Measurements from ENCODE around the gene MAP2K7.
A peak's percentile ranks its signal among the peaks of the same experiment; 100 is the strongest.

The MAP2K7 gene

GRCh38 chr19:7934766-7935165 is 31.1 kb downstream of the MAP2K7 start:
- H3K4me2 ChIP-seq (ENCODE audit: low read depth, low read length, poor library complexity, severe bottlenecking): no peak overlapping the region
- no peaks in the 10 kb centered on the region for H3K79me2 ChIP-seq (ENCODE audit: insufficient read depth, low read length)
- no peak overlapping the region for H3K9ac ChIP-seq (ENCODE audit: low read depth, low read length, poor library complexity, severe bottlenecking)
- H3F3A ChIP-seq (ENCODE audit: low read depth): no peaks in the 10 kb centered on the region
- no peaks in the 10 kb centered on the region for H3K27me3 ChIP-seq (ENCODE audit: insufficient read depth, low read length, poor library complexity, severe bottlenecking)
- H3K9me2 ChIP-seq (replicated peaks; ENCODE audit: low read depth, low read length): no peaks in the 10 kb centered on the region
- no peaks in the 10 kb centered on the region for H4K20me1 ChIP-seq (ENCODE audit: insufficient read depth, low read length, poor library complexity, severe bottlenecking)
- no peaks in the 10 kb centered on the region for H3K9me3 ChIP-seq (ENCODE audit: insufficient read depth, low read depth, low read length)
- H2AFZ ChIP-seq (ENCODE audit: low read length): no peak overlapping the region
- H3K4me3 ChIP-seq (ENCODE audit: low read length, poor library complexity, severe bottlenecking): no peak overlapping the region
- H3K4me1 ChIP-seq (ENCODE audit: insufficient read depth, low read length, poor library complexity, severe bottlenecking): no peaks in the 10 kb centered on the region
- TF ChIP-seq EZH2phosphoT487 (IDR thresholded peaks at IDR 0.05; ENCODE audit: borderline replicate concordance): no peak
- no peak for TF ChIP-seq CTCF (conservative IDR thresholded peaks at IDR 0.05; ENCODE audit: low read length)
- H3K36me3 ChIP-seq (ENCODE audit: insufficient read depth, low read length): peaks cover 48% of the 10 kb centered on the region; the same call in 1 of the 2 replicates

GRCh38 chr19:7940841-7941240 is 37.2 kb downstream of the MAP2K7 start:
- no peaks in the 10 kb centered on the region for H3F3A ChIP-seq (ENCODE audit: low read depth)
- TF ChIP-seq CTCF (conservative IDR thresholded peaks at IDR 0.05; ENCODE audit: low read length): no peak
- H3K9me2 ChIP-seq (replicated peaks; ENCODE audit: low read depth, low read length): no peaks in the 10 kb centered on the region
- no peak overlapping the region for H2AFZ ChIP-seq (ENCODE audit: low read length)
- H3K4me1 ChIP-seq (ENCODE audit: insufficient read depth, low read length, poor library complexity, severe bottlenecking): peaks cover 6% of the 10 kb centered on the region
- no peaks in the 10 kb centered on the region for H3K27me3 ChIP-seq (ENCODE audit: insufficient read depth, low read length, poor library complexity, severe bottlenecking)
- no peak overlapping the region for H3K4me2 ChIP-seq (ENCODE audit: low read depth, low read length, poor library complexity, severe bottlenecking)
- peaks cover 15% of the 10 kb centered on the region; the same call in 1 of the 2 replicates for H3K36me3 ChIP-seq (ENCODE audit: insufficient read depth, low read length)
- H3K79me2 ChIP-seq (ENCODE audit: insufficient read depth, low read length): peaks cover 31% of the 10 kb centered on the region
- no peak overlapping the region for H3K4me3 ChIP-seq (ENCODE audit: low read length, poor library complexity, severe bottlenecking)
- H3K9me3 ChIP-seq (ENCODE audit: insufficient read depth, low read depth, low read length): no peaks in the 10 kb centered on the region
- H3K9ac ChIP-seq (ENCODE audit: low read depth, low read length, poor library complexity, severe bottlenecking): no peak overlapping the region
- no peaks in the 10 kb centered on the region for H4K20me1 ChIP-seq (ENCODE audit: insufficient read depth, low read length, poor library complexity, severe bottlenecking)

- peak overlapping the region; percentile 80 for H3K4me3 ChIP-seq (ENCODE audit: low read length, poor library complexity, severe bottlenecking)
- H3K27me3 ChIP-seq (ENCODE audit: insufficient read depth, low read length, poor library complexity, severe bottlenecking): no peaks in the 10 kb centered on the region
- peaks cover 31% of the 10 kb centered on the region for H3K79me2 ChIP-seq (ENCODE audit: insufficient read depth, low read length)
- H3K9me3 ChIP-seq (ENCODE audit: insufficient read depth, low read depth, low read length): no peaks in the 10 kb centered on the region
- no peak overlapping the region for H2AFZ ChIP-seq (ENCODE audit: low read length)
- peak overlapping the region; percentile 65 for H3K4me2 ChIP-seq (ENCODE audit: low read depth, low read length, poor library complexity, severe bottlenecking)
- peaks cover 6% of the 10 kb centered on the region for H3K4me1 ChIP-seq (ENCODE audit: insufficient read depth, low read length, poor library complexity, severe bottlenecking)
- H3F3A ChIP-seq (ENCODE audit: low read depth): no peaks in the 10 kb centered on the region
- no peak for TF ChIP-seq EZH2phosphoT487 (IDR thresholded peaks at IDR 0.05; ENCODE audit: borderline replicate concordance)
- TF ChIP-seq CTCF (conservative IDR thresholded peaks at IDR 0.05; ENCODE audit: low read length): no peak
- H3K9me2 ChIP-seq (replicated peaks; ENCODE audit: low read depth, low read length): no peaks in the 10 kb centered on the region
- H4K20me1 ChIP-seq (ENCODE audit: insufficient read depth, low read length, poor library complexity, severe bottlenecking): no peaks in the 10 kb centered on the region
- peak overlapping the region; percentile 90 for H3K9ac ChIP-seq (ENCODE audit: low read depth, low read length, poor library complexity, severe bottlenecking)
- H3K36me3 ChIP-seq (ENCODE audit: insufficient read depth, low read length): peaks cover 12% of the 10 kb centered on the region; the same call in 1 of the 2 replicates
Observed at GRCh38 chr19:7941895-7942596, 38.4 kb downstream of the MAP2K7 start.

Measured in Loucy (cell line).